ENCODE data around the gene DRD3. TPM values are rescaled to one million over a fixed set of nuclear protein-coding genes. Genes with fewer than 3 reads are reported as not detected.

The DRD3 gene
- total RNA-seq, 2 donors from 2014 or later: not detected

DNA sequence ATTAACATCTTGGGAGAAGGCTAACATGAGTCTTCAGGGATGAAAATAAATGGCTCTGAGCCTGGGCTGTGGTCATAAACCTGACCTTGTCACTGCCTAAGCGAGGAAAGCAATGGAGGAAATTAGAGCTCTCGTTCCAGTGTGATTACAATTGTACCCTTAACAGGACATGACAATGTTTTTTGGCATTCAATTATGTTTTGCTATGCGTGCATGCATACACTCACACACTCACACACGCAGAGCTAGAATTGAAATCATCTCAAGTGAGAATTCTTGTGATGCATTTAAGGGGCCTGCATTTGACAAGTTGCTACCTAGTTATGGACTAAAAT, 34.4 kb upstream of the DRD3 start:
- no peak overlapping the region for H3K27ac Mint-ChIP-seq
- H3K4me3 Mint-ChIP-seq: no peak overlapping the region
- peaks cover 14% of the 10 kb centered on the region for H3K4me1 Mint-ChIP-seq
- ATAC-seq (replicated peaks): no peak
- no peaks in the 10 kb centered on the region for H3K27me3 Mint-ChIP-seq
- H3K36me3 Mint-ChIP-seq (ENCODE audit: low read depth): no peaks in the 10 kb centered on the region
- H3K9me3 Mint-ChIP-seq: no peaks in the 10 kb centered on the region

- H3K27ac Mint-ChIP-seq: no peak overlapping the region
- peaks cover 8% of the 10 kb centered on the region for H3K4me1 Mint-ChIP-seq
- H3K9me3 Mint-ChIP-seq: no peaks in the 10 kb centered on the region
- H3K27me3 Mint-ChIP-seq: no peaks in the 10 kb centered on the region
- H3K4me3 Mint-ChIP-seq: no peak overlapping the region
- H3K36me3 Mint-ChIP-seq (ENCODE audit: low read depth): no peaks in the 10 kb centered on the region
- no peak for ATAC-seq (replicated peaks)
These were observed 33.8 kb upstream of the DRD3 start for GRCh38 chr3:114212646-114213045.

- H3K36me3 Mint-ChIP-seq (ENCODE audit: low read depth): no peaks in the 10 kb centered on the region
- H3K9me3 Mint-ChIP-seq: no peaks in the 10 kb centered on the region
- no peak overlapping the region for H3K4me3 Mint-ChIP-seq
- H3K4me1 Mint-ChIP-seq: peaks cover 8% of the 10 kb centered on the region
- peak; percentile 32 for ATAC-seq (replicated peaks)
- no peaks in the 10 kb centered on the region for H3K27me3 Mint-ChIP-seq
- no peak overlapping the region for H3K27ac Mint-ChIP-seq
These were observed 28.9 kb upstream of the DRD3 start for GRCh38 chr3:114207768-114208167.

DNA sequence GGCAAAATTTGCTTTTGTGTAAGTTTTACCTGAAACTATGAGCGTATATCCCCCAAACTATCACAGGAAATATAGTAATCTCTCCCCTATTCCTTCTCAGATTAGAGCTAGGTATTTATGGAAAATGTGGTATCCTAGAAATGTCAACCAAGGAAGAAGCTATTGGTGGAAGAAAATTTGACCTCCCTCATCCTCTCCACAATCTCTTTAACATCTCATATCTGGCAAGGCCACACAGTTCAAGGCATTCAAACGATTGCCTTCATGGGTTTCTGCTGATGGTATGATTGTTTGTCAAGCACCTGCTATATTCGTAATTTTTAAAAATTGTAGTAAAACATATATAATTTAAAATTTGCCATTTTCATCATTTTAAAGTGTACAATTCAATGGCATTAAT, 27.5 kb upstream of the DRD3 start:
- no peak for ATAC-seq (replicated peaks)
- peaks cover 8% of the 10 kb centered on the region for H3K4me1 Mint-ChIP-seq
- H3K4me3 Mint-ChIP-seq: no peak overlapping the region
- no peak overlapping the region for H3K27ac Mint-ChIP-seq
- H3K27me3 Mint-ChIP-seq: no peaks in the 10 kb centered on the region
- H3K9me3 Mint-ChIP-seq: no peaks in the 10 kb centered on the region
- H3K36me3 Mint-ChIP-seq (ENCODE audit: low read depth): no peaks in the 10 kb centered on the region

DNA sequence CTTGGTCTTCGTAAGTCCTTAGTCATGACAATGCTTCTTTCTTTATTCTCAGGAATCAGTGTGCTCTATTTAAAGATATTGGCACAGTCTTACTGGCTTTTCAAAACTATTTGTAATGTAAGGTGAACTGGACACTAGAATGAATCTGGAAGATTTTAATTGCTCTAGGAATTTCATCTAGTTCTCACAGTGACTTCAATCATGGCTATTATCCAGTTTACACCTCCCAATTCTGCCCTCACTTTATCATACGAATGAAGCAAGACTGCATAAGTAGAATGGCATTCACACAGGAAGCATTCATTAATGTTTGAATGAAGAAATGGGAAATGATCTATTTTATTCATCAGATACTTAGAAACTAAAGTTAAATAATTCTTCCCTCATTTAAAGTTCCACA, 26.7 kb upstream of the DRD3 start:
- no peaks in the 10 kb centered on the region for H3K9me3 Mint-ChIP-seq
- H3K4me1 Mint-ChIP-seq: peaks cover 8% of the 10 kb centered on the region
- no peaks in the 10 kb centered on the region for H3K36me3 Mint-ChIP-seq (ENCODE audit: low read depth)
- ATAC-seq (replicated peaks): no peak
- H3K4me3 Mint-ChIP-seq: no peak overlapping the region
- H3K27me3 Mint-ChIP-seq: no peaks in the 10 kb centered on the region
- no peak overlapping the region for H3K27ac Mint-ChIP-seq

- H3K9me3 Mint-ChIP-seq: no peaks in the 10 kb centered on the region
- no peaks in the 10 kb centered on the region for H3K36me3 Mint-ChIP-seq (ENCODE audit: low read depth)
- ATAC-seq (replicated peaks): peak; percentile 58
- no peak overlapping the region for H3K4me3 Mint-ChIP-seq
- H3K4me1 Mint-ChIP-seq: peaks cover 6% of the 10 kb centered on the region
- H3K27ac Mint-ChIP-seq: peak overlapping the region; percentile 65
- H3K27me3 Mint-ChIP-seq: no peaks in the 10 kb centered on the region
These were observed 15.9 kb upstream of the DRD3 start for GRCh38 chr3:114194750-114195149.

DNA sequence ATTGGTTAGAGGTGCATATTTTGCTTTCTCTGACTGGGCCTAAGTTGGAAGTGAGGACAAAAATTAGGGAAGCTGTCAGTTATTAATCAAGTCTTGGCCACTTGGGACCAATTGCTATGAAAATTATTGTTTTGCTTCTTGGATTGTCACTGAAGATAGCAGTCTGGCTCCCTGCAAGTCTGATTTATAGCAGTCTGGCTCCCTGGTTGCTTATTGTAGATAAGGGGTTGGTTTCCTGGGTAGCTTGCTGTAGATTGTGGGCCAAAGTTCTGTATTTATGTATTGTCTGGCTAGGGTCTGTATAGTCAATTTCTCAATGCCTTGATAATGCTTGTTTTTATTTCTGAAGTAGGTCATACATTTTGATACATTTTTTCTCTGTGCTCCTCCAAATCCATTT, 13.3 kb upstream of the DRD3 start:
- Mint-ChIP-seq H3K36me3 (ENCODE audit: low read depth) (no peaks in the 10 kb centered on the region), H3K9me3 (no peaks in the 10 kb centered on the region), H3K27me3 (no peaks in the 10 kb centered on the region), H3K4me1 (peaks cover 6% of the 10 kb centered on the region), H3K4me3 (no peak overlapping the region), H3K27ac (no peak overlapping the region)
- ATAC-seq (replicated peaks): no peak

- H3K9me3 Mint-ChIP-seq: peaks cover 4% of the 10 kb centered on the region
- H3K4me3 Mint-ChIP-seq: no peak overlapping the region
- no peaks in the 10 kb centered on the region for H3K36me3 Mint-ChIP-seq (ENCODE audit: low read depth)
- ATAC-seq (replicated peaks): no peak
- H3K27me3 Mint-ChIP-seq: peaks cover 6% of the 10 kb centered on the region
- no peaks in the 10 kb centered on the region for H3K4me1 Mint-ChIP-seq
- H3K27ac Mint-ChIP-seq: no peak overlapping the region
These were observed 7.6 kb upstream of the DRD3 start for GRCh38 chr3:114186501-114186900.

DNA sequence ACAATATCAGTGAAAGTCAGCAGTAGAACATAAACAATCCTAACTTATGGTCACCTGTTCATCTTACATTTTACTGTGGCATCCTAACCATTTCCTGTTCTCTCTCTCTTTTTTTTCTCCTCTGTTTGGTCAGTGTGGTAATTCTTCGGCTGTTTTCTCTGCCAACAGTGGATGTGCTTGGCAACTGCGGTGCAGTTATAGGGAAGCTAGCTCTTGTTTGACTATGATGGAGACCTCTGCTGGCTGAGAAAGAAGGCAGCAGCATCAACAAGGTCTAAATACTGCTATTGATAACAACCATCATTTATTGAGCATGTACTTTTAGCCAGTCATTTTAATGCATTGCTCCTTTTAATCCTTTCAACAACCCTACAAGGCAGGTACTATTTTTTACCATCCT, 723 bp upstream of the DRD3 start:
- ATAC-seq (replicated peaks): peak; percentile 43
- H3K27me3 Mint-ChIP-seq: peaks cover 3% of the 10 kb centered on the region
- H3K27ac Mint-ChIP-seq: no peak overlapping the region
- H3K36me3 Mint-ChIP-seq (ENCODE audit: low read depth): no peaks in the 10 kb centered on the region
- no peak overlapping the region for H3K4me3 Mint-ChIP-seq
- H3K4me1 Mint-ChIP-seq: no peaks in the 10 kb centered on the region
- no peaks in the 10 kb centered on the region for H3K9me3 Mint-ChIP-seq

DNA sequence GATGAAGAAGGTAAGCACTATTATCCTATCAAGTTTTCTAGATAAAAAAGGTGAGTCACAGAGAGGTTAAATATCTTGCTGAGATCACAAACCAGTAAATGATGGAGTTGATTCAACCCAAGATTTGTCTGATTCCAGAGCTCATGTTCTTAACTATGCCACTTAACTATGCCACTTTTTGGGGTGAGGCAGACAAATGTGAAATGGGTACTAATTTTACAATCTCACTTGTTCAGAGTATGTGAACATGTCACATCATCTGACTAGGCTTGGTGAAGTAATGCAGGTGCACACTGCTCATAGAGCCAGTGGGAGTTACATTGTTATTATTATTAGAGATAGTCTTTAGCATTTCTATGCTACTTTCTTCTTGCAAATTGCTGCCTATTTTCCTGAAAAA, 2.0 kb downstream of the DRD3 start:
- H3K9me3 Mint-ChIP-seq: no peaks in the 10 kb centered on the region
- H3K27me3 Mint-ChIP-seq: no peaks in the 10 kb centered on the region
- no peaks in the 10 kb centered on the region for H3K4me1 Mint-ChIP-seq
- H3K36me3 Mint-ChIP-seq (ENCODE audit: low read depth): no peaks in the 10 kb centered on the region
- H3K27ac Mint-ChIP-seq: no peak overlapping the region
- peak; percentile 29 for ATAC-seq (replicated peaks)
- no peak overlapping the region for H3K4me3 Mint-ChIP-seq

DNA sequence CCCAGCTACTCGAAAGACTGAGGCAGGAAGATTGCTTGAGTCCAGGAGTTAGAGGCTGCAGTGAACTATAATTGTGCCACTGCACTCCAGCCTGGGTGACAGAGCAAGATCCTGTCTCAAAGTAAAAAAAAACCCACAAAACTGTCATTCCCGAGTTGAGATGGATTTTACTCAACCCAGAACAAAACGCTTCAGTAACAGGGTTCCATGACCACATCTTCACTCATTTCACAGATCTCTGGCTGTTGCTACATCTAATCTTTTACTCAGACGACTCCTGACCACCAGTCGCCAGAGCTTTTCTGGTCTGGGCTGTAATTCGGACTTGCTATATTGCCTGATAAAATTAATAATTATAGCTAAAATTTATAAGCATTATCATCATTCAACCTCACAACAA, 2.4 kb downstream of the DRD3 start:
- no peak overlapping the region for H3K4me3 Mint-ChIP-seq
- H3K27ac Mint-ChIP-seq: no peak overlapping the region
- no peaks in the 10 kb centered on the region for H3K27me3 Mint-ChIP-seq
- H3K4me1 Mint-ChIP-seq: no peaks in the 10 kb centered on the region
- peak; percentile 26 for ATAC-seq (replicated peaks)
- no peaks in the 10 kb centered on the region for H3K36me3 Mint-ChIP-seq (ENCODE audit: low read depth)
- H3K9me3 Mint-ChIP-seq: no peaks in the 10 kb centered on the region

GRCh38 chr3:114175204-114175987, 3.5 kb downstream of the DRD3 start:
- no peak for ATAC-seq (replicated peaks)
- H3K27me3 Mint-ChIP-seq: no peaks in the 10 kb centered on the region

DNA sequence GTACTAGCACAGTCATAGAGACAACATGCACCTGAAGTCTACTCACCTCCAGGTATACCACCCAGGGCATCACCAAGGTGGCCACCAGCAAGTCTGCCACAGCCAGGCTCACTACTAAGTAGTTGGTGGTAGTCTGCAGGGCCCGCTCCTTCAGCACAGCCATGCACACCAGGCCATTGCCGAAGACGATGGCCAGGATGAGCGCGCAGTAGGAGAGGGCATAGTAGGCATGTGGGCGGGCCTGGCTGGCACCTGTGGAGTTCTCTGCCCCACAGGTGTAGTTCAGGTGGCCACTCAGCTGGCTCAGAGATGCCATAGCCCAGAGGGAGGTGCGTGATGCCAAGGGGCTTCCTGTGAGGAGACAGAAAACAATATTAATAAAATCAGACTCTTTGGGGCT, 7.2 kb downstream of the DRD3 start:
- H3K36me3 Mint-ChIP-seq (ENCODE audit: low read depth): no peaks in the 10 kb centered on the region
- no peaks in the 10 kb centered on the region for H3K4me1 Mint-ChIP-seq

More at GRCh38 chr3:114175204-114175987, 3.5 kb downstream of the DRD3 start:
- H3K9me3 Mint-ChIP-seq: no peaks in the 10 kb centered on the region
- no peaks in the 10 kb centered on the region for H3K4me1 Mint-ChIP-seq
- H3K4me3 Mint-ChIP-seq: no peak overlapping the region
- no peaks in the 10 kb centered on the region for H3K36me3 Mint-ChIP-seq (ENCODE audit: low read depth)
- no peak overlapping the region for H3K27ac Mint-ChIP-seq

DNA sequence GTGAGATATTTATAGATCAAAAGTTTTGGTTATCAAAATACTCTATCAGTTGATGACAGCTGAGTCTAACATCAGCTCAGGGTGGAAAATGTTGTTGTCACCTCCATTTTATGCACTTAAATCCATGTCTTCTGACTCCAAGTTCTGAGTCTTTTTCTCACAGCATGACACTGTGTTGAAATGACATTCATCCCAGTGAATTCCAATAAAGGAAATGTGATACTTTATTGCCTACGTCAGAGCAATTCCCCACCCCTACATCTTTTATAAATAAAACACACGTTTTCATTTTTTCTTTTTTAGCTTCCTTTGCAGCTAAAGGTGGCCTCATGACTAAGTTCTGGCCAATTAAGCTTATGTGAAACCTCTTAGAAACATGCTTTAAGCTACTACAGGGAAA, 10.7 kb downstream of the DRD3 start:
- Mint-ChIP-seq H3K27ac (no peak overlapping the region), H3K36me3 (ENCODE audit: low read depth) (no peaks in the 10 kb centered on the region), H3K27me3 (peaks cover 3% of the 10 kb centered on the region), H3K4me3 (no peak overlapping the region), H3K4me1 (no peaks in the 10 kb centered on the region), H3K9me3 (no peaks in the 10 kb centered on the region)
- ATAC-seq (replicated peaks): no peak

More for the DNA sequence above, 7.2 kb downstream of the DRD3 start:
- ATAC-seq (replicated peaks): no peak
- Mint-ChIP-seq H3K27ac (no peak overlapping the region), H3K4me3 (no peak overlapping the region), H3K9me3 (no peaks in the 10 kb centered on the region), H3K27me3 (no peaks in the 10 kb centered on the region)

DNA sequence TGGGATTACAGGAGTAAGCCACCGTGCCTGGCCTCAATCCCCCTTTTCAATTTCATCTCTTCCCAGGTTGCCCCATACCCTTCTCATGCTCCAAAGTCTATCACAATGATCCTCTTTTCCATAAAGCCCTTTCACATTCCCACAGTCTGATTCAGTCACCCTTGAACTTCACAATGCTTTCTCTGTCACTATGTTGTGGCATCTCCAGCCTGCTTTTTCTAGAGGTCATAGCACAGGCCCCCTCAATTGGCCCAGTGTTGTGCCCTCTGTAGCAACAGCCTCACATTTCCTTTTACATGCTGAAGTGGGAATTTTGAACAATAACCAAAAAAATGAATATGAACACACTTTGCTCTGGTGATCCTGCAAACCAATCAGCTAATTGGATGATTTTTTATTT, 21.5 kb downstream of the DRD3 start:
- no peak overlapping the region for H3K27ac Mint-ChIP-seq
- no peaks in the 10 kb centered on the region for H3K36me3 Mint-ChIP-seq (ENCODE audit: low read depth)
- H3K4me1 Mint-ChIP-seq: no peaks in the 10 kb centered on the region
- H3K27me3 Mint-ChIP-seq: peaks cover 4% of the 10 kb centered on the region
- no peak overlapping the region for H3K4me3 Mint-ChIP-seq
- no peak for ATAC-seq (replicated peaks)
- no peaks in the 10 kb centered on the region for H3K9me3 Mint-ChIP-seq

DNA sequence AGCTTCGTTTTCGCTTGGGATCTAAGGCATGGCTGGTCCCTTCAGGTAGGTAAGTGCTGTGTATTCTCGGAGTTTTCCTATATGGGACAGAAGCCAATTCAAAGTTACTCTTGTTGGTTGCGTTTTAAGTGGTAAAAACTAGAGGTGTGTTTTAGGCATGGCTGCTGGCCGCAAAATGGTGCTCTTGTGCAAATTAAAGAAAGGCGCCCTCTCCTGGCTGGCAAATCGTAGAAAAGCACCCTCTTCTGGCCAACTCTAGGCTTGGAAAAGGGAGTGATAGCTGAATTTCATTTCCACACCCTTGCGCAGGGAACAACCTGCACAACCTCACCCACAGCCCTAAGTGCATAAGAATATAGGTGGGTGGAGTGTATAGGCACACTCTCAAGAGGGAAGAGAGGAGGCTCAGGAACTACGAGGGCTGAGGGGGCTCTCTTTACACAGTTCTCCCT, 23.5 kb downstream of the DRD3 start:
- Mint-ChIP-seq H3K4me3 (no peak overlapping the region), H3K27me3 (peaks cover 4% of the 10 kb centered on the region), H3K27ac (no peak overlapping the region), H3K4me1 (no peaks in the 10 kb centered on the region), H3K9me3 (no peaks in the 10 kb centered on the region), H3K36me3 (ENCODE audit: low read depth) (no peaks in the 10 kb centered on the region)
- ATAC-seq (replicated peaks): no peak

Data from activated T-helper 17 cell treated with anti-CD3 and anti-CD28 coated beads, Interleukin-2, amount 50 U/mL, for 72 hours (primary cell).